ENCODE results near the gene YTHDF1.

YTHDF1 gene

DNA sequence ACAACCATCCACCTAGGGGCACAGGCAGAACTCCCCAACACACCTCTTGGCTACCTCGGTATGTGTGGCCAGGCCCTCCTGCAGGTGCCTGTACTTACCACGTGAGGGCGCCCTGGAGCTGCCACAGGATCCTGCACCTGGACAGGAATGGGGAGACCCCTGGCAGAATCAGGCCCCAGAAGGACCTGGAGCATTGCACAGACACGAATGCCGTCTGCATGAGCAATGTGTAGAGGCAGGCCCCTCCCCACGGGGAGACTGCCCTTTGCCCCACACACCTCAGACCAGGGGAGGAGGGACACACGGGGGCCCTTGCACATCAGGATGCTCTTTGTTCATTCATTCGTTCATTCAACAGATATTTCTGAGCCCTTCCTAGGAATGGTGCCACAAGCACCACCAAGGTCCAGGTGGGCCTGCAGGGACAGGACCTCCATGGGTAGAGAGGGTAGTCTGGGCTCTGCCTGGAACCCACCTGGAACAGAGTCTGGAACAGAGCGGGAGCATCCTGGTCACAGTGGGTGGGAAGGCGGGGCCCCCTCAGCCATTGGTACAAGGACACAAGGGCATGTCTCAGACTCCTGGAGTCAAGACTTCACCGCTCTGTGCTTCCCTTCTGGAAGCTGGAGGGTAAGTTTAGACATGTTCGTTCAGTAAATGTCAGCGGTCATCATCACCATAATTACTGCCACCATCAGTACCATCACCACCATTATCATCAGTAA lies 32.3 kb downstream of the YTHDF1 start:
- DNase-seq = peak; percentile 13 to 37 (median 32)

DNA sequence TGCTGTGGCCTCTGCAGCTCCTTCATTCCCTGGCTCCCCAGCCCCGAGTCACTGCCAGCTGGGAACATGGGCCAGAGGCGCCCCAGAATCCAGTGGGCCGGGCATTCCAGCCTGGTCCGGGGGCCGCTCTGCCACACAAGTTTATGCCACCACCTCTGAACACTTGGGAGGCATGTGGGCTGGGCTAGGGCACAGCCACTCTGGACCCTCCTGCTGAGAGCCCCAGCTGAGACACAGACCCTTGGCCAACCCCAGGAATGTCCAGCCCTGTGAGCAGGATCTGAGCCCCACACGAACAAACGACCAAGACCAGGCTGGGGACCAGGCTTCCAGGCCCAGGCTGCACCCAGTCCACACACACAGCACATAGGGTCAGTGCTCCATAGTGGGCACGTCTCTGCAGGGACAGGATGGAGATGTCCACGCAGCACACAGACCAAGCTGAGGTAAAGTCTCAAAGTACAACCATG lies 33.0 kb downstream of the YTHDF1 start:
- no peak for DNase-seq

DNA sequence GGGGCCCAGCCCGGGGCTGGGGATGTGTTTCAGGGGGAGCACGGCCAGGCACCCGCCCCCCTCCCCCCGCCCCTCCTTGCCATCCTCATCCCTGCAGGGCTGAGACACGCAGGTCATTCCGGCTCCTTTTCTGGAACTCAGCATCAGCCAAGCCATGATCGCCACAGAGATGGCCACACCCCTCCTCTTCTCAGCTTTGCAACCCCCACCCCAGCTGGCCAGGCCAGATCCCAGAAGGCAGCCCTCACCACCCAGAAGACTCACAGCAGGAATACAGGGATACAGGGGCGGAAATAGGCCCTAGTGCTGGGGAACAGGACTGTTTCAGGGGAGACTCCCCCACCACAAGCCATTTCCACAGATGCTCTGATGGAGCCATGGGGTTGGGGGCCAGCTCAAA lies 33.5 kb downstream of the YTHDF1 start:
- DNase-seq = no peak

DNA sequence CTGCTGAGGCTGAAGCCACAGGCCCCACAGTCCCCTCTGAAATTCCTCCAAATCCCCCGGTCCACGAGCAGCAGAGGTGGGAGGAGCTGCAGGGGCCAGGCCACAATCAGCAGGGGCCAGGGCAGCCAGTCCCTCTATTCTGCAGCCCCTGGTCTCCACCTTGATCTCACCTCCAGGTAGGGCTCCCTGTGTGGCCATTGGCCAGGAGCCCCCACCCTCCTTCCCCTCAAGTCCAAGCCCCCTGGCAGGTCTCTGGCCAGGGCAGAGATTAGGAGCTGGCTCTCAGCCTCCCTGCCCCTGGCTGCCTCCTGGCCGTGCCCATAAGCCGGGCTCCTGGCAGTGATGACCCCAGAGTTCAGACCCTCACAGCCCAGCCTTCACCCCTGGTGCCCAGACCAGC lies 34.7 kb downstream of the YTHDF1 start:
- DNase-seq = no peak

DNA sequence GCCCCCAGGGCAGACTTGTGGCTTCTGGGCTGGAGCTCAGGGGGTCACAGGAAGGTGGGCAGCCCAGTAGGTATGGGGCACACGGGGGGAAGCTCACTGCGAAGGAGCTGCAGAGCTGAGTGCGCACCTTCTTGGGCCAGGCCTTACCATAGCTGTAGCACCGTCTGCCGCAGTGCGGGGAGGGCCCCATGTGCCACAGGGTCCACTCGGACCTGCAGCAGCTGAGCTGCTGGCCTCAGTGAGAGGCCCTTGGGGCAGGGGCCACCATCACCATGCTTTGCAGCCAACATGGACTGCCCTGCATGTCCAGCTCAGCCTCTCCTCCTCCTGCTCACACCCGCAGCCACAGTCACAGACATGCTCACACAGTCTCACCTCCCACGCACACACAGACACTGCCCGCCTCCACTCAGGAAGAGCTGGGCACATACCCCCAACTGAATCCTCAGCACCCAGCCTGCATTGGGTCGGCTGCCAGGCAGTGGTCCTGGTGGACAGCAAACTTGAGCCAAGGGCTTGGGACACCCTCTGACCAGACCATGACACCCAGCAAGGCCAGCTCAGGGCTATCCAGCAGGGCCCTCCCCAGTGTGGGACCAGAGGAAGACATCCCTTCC lies 35.3 kb downstream of the YTHDF1 start:
- no peak for DNase-seq

DNA sequence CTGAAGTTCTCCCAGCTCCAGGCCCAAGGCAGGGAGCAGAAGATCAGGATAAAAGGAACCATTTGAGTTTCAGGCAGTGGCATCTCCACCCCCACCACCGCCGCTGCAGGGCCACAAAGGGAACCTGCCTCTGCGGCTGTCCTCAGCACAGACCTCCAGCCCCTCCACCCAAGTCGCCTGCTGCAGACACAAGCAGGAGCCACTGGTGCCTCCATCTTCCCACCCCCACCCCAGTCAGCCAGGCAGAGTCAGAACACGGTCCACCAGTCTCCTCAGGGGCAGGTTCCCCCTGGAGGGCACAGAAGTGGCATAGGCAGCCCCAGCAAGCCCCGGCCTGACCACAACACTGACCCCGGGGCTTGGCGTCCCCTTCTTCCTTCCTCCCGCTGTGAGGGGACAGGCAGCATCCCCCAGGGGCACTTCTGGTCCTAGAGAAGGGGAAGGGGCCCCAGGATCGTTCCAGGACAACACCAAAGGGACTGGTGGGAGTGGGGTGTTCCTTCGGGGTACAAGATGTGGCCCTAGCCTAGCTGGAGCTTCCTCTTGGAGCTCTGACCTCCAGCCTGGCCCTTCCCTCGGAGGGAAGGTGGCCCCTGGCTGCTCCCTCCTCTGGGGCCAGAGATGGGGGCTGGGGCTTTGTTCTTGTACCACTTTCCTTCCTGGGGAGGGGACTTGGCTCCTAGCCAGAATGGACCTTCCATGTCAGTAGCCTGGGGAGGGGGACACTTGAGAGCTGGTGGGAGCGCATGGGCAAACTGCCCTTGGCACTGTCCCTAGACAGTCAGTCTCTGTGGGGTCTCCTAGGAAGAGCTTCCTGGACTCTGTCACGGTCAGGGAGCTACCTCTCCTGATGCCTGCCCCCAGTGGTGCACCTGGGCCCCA lies 36.0 kb downstream of the YTHDF1 start:
- DNase-seq = no peak

DNA sequence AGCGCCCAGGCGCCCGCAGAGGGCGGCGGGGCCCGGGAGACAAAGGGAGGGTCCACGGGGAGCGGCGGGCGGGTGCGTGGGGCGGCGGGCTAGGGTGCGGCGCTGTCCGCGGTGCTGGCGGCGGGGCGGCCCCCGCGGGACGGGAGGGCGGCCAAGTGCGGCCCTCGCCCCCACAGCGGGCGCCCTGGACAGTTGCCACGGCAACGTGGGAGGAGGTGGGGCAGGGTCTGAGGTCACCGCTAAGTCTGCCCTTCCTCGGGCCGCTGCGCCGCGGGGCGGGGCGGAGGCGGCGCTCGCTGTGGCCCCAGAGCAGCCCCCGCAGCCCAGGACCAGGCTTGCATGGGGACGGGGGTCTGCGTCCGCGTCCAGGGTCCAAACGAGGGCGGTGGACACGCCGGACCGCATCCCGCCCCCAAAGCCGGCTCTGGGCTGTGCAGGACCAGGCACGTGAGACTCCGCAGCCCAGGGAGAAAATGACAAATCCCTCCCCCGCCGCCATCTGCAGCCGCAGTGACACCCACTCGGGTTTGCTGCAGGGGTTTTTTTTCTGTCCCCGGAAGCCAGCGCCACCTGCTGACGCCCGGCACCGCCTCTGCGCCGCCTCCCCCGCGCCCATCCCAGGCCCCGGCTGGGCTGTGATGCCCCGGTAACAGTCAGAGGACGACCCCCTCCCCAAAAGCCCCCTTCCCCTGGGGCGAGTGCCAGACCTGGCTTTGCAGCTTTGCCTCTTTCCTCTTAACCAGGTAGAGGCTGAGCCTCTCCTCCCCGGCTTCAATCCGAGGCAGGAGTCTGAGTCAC lies 36.8 kb downstream of the YTHDF1 start:
- peak; percentile 34 to 59 (median 55) for DNase-seq

DNA sequence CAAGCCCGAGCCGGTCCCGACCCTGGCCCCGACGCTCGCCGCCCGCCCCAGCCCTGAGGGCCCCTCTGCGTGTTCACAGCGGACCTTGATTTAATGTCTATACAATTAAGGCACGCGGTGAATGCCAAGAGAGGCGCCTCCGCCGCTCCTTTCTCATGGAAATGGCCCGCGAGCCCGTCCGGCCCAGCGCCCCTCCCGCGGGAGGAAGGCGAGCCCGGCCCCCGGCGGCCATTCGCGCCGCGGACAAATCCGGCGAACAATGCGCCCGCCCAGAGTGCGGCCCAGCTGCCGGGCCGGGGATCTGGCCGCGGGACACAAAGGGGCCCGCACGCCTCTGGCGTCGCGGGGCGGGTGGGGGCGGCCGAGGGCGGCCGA lies 37.5 kb downstream of the YTHDF1 start:
- no peak for DNase-seq

DNA sequence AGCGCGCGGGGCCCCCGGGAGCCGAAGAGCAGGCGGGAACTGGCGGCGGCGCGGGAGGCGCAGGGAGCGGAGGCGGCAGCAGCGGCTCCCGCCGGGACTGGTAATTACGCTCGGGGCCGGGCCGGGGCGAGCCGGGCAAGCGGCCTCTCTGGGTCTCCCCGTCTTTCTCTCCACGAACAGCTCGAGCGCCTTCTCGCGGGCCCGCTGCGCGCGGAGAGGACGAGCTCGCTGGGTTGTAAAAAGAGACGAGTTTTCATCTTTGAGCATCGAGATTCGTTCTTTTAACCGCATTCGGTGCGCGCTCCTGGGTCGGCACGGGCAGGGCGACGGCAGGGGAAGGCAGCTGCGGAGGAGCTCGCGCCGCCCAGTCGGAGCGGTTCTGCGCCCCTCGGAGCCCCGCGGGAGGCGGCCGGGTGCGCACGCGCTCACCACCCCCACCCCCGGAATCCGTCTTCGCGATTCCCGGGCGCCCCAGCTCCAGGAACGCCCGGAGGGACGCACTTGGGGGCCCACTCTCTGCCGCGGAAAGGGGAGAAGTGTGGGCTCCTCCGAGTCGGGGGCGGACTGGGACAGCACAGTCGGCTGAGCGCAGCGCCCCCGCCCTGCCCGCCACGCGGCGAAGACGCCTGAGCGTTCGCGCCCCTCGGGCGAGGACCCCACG lies 38.0 kb downstream of the YTHDF1 start:
- DNase-seq = peak in 1 of 5 experiments; percentile 21

DNA sequence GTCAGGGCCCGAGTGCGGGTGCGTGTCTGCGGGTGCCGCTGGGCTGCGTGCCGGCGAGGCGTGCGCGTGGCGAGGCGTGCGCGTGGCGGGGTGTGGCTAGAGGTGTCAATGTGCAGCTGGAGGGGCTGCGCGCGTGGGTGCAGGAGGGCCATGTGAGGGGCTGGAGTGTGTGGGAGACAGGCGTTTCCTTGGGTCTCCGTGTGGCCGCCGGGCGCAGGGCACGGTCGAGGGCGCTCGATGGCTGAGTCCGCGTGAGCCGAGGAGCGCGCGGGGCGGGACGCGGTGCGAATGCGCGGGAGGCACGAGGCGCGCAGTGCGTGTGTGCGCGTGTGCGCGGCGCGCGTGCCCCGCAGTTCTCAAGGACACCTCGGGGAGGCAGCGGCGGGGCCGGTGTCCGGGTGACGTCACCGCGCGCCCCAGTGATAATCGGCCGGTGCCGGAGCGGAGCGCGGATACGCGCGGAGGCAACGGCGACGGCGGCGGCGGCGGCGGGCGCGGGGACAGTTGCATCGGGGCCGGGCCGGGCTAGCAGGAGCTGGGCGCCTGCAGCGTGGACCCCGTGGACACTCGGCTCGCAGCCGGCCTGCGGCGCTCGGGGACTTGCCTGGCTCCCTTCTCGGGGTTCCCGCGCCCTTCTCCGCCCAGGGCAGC lies 38.7 kb downstream of the YTHDF1 start:
- peak in 1 of 5 experiments; percentile 47 for DNase-seq

DNA sequence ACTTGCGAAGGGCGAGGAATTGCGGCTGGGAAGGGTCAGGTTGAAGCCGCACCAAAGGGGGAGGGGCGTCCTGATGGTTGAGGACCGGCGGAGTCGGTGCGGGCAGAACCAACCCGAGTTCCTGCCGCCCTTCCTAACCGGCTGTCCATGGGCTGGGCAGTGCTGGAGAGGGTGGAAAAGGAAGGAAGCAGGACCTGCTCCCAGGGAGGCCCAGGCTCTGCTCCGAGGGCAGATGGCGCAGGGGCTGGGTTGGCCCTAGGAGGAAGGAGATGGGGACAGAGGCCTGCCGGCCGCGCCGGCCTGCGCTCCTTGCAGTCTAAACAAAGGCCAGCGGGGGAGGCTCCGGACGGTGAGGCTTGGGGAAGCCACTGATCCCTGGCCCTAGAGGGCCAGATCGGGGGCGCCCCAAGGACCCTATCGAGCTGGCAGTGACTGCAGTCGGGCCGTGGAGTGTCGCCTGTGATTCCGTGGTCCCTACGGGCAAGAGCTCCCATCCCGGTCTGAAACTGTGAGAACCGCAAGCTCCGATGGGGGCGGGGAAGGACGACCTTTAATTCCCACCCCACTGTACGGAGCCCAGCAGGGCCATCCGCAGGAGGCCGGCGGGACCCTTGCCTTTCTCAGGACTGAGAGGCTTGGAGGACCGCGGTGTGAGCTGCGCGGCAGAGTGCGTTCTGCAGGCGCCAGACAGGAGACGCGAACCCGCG lies 39.4 kb downstream of the YTHDF1 start:
- no peak for DNase-seq

DNA sequence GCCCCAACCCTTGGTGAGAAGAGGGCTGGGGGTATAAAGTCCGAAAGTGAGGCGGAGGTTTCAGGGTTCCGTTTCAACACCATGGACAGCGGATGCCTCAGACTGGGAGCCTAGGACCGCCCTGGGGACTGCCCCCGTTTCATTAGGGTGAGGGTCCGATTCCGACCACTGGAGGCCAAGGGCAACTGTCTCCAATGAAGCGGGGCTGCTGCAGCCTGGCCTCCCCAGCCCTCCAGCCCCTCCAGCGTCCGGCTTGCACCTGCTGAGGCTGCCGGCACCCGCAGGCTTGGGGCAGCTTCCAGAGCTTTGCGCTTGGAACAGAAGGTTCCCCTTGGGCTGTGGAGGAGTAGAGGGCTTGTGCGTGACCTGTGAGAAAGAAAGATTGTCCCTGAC lies 39.9 kb downstream of the YTHDF1 start:
- no peak for DNase-seq

DNA sequence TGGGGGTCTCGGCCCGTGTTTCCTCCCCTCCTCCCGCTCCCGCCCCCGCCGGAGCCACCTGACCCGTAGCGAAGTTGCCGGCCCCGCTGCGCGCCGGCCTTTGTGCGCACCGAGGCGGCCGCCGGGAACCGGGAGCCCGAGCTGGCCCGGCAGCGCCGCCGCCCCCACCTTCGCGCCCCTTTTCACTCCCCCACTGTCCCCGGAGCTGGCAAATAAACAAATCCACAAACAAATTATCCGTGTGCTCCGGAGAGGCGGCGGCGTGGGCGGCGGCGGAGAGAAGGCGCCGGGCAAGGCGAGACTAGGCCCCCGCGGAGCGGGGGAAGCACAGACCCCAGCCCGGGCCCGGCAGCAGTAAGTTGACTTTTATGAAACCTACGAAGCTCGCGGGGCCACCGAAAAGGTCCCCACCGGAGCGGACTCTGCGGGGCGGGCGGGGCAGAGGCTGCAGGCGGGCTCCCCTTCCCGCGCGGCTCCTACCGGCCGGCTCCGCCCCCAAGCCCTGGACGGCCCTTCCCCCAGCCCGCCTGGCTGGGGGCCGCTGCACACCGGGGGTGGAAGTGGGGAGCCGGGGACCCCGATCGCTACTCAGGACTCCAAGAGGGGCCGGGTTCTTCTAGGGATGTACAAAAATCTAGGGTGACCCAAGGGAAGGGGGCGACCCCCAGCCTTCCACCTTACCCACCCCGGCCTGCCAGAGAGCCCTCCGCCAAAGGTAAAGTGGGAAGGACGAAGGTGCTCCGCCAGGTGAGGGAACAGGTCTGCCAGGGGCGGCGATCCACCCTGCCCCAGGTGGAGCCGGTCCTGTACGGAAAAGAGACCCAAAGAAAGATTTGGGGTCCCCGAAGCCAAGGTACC lies 40.7 kb downstream of the YTHDF1 start:
- DNase-seq = no peak

DNA sequence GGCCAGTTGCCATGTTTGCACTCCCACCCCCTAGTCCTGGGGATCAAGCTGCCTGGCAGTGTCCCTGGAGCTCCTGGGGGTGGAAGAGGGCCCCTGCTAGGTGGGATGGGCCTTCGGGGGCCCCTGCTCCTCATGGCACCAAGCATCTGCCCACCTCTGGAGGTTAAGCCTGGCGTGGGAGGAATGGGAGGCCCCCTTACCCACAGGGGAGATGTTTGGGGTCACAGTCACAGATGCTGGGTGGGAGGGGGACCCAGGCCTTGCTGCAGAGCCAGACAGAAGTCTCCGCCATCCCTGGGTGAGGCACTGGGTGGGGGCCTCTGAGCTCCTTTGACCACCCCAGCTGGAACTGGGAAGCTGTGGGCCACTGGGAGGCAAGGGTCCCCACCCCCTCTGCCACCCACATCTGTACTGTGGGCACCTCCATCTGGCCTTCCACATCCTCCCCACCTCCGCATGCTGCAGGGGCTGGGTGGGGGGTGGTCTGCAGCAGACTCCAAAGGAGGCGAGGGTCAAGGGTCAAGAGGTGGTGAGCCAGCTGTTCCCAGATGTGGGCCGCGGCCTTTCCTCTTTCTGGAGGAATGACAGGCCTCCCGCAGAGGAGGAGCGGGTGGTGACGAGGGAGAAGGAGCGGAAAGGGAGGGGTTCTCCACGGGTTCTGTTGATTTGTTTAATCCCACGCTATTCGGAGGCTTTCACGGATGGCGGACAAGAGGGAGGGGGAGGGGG lies 41.5 kb downstream of the YTHDF1 start:
- no peak for DNase-seq

DNA sequence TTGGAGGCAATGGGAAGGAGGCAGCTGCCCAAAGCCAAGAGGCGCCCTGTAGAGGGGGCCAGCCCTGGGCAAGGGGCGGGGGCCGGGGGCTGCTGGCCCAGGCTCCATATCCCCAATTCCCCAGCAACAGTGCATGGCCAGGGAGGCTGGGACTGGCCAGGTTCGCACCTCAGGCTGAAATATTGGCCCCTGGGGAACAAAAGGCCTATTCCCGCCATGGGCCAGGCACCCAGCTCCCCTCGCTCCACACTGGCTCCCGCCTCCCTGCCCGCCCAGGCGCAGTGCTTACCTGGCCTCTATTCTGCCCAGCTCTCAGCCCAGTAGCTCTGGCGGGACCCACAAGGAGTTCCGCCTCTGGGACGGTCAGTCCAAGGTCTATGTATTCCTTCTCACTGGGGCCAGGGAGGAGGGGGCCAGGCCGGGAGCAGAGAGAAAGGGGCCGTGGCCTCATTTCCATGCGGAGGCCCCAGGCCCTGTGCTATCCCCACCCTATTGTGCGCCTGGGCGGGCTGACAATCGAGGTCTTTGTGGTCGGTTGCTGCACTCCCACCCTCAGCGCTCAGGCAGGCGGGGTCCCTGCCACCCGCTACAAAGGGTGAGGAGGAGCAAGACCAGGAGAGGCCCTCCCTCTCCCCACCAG lies 42.3 kb downstream of the YTHDF1 start:
- no peak for DNase-seq

DNA sequence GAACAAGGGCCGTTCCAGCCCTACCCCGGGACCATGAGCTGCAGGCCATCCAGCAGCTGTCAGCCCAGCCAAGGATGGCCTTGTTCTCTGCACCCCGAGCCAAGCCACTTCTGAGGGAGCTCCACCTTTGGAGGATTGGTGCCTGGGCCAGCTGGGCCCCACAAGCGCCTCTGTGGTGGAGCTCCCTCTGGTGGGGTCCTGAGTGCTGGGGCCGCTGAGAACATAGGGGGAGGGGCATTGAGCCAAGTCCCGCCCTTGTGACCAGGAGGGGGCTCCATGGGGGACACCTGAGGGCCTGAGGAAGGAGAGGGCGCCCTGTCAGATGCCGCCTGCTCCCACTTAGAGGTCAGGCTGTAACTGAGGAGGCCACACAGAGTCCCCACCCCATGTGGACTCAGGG lies 43.2 kb downstream of the YTHDF1 start:
- DNase-seq = no peak

DNA sequence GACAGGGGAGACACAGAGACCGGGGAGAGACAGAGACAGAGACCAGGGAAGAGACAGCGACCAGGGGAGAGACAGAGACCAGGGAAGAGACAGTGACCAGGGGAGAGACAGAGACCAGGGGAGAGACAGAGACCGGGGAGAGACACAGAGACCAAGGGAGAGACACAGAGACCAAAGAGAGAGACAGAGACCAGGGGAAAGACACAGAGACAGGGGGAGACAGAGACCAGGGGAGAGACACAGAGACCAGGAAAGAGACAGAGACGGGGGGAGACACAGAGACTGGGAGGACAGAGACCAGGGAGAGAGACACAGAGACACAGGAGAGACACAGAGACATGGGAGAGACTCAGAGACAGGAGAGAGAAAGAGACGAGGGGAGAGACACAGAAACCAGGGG lies 43.9 kb downstream of the YTHDF1 start:
- DNase-seq = no peak

DNA sequence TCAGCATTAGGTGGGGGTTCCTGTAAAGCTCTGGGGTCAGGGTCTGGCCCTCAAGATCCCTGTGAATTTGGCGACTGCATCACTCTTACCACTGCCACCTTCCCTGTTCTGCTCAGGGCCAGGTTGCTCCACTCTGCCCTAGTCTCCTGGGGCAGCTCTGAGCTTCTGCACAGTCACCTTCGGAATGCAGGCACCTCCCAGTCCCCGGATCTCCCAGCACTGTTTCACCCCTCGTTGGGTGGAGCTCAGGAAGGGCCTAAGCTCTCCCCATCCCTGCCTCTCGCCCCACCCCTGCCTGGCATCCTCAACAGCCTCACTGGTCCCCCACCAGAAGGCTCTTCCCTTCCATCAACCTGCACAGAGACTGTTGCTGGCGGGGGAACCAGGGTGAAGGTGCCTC lies 46.2 kb downstream of the YTHDF1 start:
- no peak for DNase-seq

DNA sequence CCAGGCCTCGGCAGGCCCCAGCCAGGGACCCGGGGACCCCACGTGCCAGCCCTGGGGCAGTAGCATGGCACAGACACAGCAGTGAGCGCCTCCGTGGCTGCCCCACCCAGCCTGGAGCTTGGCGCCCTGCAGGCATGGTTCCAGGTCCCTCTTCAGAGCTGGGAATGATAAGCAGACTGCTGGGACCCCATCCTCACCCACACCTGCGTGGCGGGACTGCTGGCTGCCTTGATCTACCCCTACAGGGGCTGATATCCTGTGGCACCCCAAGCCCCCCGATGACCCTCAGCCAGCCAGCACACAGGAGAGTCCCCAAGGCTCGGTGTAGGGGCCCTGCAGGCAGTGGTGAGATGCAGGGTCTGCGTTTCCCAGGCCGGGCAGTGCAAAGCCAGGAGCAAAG lies 47.1 kb downstream of the YTHDF1 start:
- DNase-seq = no peak
